Embryonic facial prominence (tissue), 1 donor: ENCODE results near the gene DPYD.

Experiments used
- DNase-seq: peaks from one replicate; pipeline ENCODE4 v3.0.0-alpha.2; 2016; ENCODE audit errors: extremely low spot score

DPYD gene

DNA sequence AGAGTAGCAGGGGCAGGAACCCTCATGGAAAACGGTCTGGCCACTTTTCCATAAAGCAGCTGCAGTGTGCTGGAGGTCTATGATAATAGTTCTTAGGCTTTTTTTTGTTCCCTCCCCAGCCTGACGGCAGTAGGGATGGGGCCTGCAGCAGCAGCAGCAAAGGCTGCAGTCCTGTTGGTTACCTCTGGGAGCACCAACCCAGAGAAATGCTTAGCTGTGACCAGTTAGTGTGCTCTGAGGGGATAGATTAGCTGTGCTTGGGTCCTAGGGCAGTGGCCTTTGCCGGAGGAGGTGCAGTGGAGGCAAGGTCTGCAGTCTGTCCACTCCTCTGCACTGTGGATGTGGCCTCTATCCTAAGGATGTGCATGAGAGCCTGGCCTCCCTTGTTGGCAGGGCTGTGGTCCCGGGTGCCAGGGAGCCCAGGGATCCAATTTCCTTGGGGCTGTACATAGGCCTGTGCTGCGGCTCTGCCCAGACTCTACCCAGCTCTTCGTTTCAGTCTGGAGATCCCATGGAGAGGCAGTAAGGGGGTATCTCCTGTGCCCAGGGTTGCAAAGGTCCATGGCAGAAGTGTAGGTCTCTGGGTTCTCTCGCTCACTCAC is 876.6 kb downstream of the DPYD start:
- no peak for DNase-seq

DNA sequence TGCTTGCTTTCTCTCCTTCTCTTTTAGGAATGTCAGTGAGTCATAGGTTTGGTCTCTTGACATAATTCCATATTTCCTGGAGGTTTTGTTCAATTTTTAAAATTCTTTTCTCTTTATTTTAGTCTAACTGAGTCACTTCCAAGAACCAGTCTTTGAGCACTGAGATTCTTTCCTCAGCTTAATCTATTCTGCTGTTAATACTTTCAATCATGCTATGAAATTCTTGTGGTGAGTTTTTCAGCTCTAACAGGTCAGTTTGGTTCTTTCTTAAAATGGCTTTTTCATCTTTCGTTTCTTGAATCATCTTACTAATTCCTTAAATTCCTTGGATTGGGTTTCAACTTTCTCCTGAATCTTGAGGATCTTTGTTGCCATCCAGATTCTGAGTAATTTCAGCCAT is 878.3 kb downstream of the DPYD start:
- DNase-seq, result no peak

DNA sequence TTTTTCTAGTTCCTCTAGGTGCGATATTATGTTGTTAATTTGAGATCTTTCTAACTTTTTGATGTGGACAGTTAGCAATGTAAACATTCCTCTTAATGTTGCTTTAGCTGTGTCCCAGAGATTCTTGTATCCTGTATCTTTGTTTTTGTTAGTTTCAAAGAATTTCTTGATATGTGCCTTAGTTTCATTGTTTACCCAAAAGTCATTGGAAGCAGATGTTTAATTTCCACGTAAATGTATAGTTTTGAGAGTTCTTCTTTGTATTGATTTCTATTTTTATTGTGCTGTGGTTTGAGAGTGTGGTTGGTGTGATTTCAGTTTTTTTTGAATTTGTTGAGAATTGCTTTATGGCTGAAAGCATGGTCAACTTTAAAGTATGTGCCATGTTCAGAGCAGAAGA is 879.8 kb downstream of the DPYD start:
- DNase-seq, result no peak

DNA sequence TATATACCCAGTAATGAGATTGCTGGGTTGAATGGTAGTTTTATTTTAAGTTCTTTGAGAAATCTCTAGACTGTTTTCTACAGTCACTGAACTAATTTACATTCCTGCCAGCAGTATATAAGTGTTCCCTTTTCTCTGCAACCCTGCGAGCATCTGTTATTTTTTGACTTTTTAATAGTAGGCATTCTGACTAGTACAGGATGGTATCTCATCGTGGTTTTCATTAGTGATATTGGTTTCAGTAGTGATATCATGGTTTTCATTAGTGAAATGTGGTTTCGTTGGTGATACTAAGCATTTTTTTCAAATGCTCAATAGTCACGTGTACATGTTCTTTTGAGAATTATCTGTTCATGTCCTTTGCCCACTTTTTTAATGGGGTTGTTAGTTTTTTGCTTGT is 882.4 kb downstream of the DPYD start:
- no peak for DNase-seq

DNA sequence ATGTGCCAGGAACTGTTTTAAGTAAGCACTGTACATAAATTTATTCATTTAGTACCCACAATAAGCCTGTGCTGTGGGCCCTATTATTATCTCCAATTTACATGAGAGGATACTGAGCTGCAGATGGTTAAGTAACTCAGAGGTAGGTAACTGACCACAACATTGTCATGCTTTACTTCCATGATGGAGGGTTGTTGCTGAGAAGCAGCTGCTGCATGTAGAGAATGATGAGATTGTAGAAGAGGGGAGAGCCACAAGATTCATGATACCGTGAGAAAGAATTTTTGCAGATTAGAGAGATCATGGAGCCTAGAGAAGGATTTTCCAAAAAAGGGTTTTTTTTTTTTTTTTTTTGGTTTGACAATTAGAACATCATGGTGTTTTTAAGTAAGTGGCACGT is 886.2 kb downstream of the DPYD start:
- no peak for DNase-seq

DNA sequence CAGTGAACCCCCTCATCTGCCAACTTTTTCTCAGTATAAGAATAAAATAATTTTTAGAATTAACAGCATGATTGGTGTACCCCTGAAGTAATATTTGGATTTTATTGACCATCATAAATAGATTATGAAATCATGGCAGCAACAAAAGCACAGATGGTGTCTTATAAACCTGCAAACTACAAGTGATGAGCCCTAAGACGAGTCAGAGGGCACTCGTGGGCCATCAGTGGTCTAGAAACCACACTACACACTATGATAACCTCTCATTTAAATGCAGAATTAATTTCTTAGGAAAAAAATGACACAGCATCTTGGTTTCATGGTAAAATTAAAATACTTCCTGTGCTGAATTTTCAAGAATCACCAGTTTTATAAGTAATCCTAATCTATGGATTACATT is 886.9 kb downstream of the DPYD start:
- DNase-seq, result no peak
